Measurements from ENCODE around the gene PNMA1.

Gene PNMA1

GRCh38 chr14:73665130-73665529, 49.1 kb downstream of the PNMA1 start:
- Histone ChIP-seq H3K27me3 (ENCODE audit: control insufficient read depth in 1 of 2, insufficient read depth in 1 of 2, low read length in 2 of 2) (no peaks in the 10 kb centered on the region), H3K14ac (ENCODE audit: low read length in 2 of 2) (no peak overlapping the region), H3K23ac (ENCODE audit: low read length in 2 of 2) (no peak overlapping the region), H2BK5ac (ENCODE audit: low read depth, low read length, poor library complexity, severe bottlenecking) (no peak overlapping the region), H3K9ac (ENCODE audit: low read length) (no peak overlapping the region), H3K27ac (ENCODE audit: low read length, poor library complexity, severe bottlenecking) (no peak overlapping the region), H2AFZ (ENCODE audit: low read depth, low read length) (no peak overlapping the region), H4K8ac (ENCODE audit: low read length) (no peak overlapping the region), H3K18ac (ENCODE audit: low read depth in 1 of 2, low read length in 2 of 2) (no peak overlapping the region), H3K36me3 (ENCODE audit: control insufficient read depth in 1 of 2, insufficient read depth in 2 of 2, low read depth in 1 of 2, low read length in 2 of 2) (peaks cover 0 to 8% of the 10 kb centered on the region in 2 experiments), H3K4ac (ENCODE audit: low read depth in 1 of 2, low read length in 2 of 2) (no peak overlapping the region), H2BK15ac (ENCODE audit: low read depth, poor library complexity, severe bottlenecking) (no peak overlapping the region), H3K9me3 (ENCODE audit: control insufficient read depth, low read length) (no peaks in the 10 kb centered on the region), H2AK5ac (ENCODE audit: low read length, severe bottlenecking) (no peak overlapping the region), H4K91ac (ENCODE audit: low read length) (no peak overlapping the region), H2BK120ac (ENCODE audit: low read depth, low read length) (no peak overlapping the region), H3K79me1 (replicated peaks; ENCODE audit: low read length, poor library complexity, severe bottlenecking) (peaks cover 3% of the 10 kb centered on the region), H2BK12ac (ENCODE audit: low read length in 2 of 2) (no peak overlapping the region), H3K4me2 (ENCODE audit: low read length, poor library complexity, severe bottlenecking) (no peak overlapping the region), H3K4me3 (ENCODE audit: insufficient read depth in 1 of 2, low read depth in 1 of 2, low read length in 2 of 2) (no peak overlapping the region), H3K4me1 (ENCODE audit: control insufficient read depth, insufficient read depth, low read depth, low read length) (no peaks in the 10 kb centered on the region)
- WGBS = 93% methylated on average over 1 of the region's 2 CpGs
- no peak for DNase-seq

DNA sequence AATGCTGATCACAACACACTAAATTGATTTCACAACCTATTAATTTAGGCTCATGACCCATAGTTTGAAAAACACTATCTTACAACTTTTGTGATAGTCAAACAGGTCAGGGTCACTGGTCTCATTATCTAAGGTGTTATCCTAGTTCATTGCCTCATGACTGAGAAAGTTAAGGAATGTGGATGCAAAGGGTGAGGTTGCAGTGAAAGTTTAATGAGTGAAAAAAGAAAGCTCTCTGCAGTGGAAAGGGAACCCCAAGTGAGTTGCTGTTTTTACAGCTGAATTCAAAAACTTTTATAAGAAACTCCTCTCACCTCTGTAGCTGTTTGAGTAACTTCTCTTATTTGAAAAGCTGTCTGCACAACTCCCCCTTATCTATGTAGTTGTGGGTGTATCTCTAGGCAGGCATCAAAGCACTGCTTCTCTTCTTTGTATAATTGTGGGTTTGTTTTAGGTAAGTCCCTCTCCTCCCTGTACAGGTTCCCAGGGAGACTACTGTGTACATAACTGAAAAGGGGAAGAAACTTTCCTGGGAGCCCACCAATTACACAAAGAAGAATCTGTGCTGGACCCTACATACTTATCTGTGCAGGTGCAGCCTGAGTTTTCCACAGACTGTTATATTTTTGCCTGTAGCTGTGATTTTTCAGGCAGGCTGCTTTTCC, 50.5 kb downstream of the PNMA1 start:
- Histone ChIP-seq H2BK12ac (ENCODE audit: low read length in 2 of 2) (no peak overlapping the region), H3K36me3 (ENCODE audit: control insufficient read depth in 1 of 2, insufficient read depth in 2 of 2, low read depth in 1 of 2, low read length in 2 of 2) (peaks cover 3 to 14% of the 10 kb centered on the region in 2 experiments), H2BK120ac (ENCODE audit: low read depth, low read length) (no peak overlapping the region), H2AK5ac (ENCODE audit: low read length, severe bottlenecking) (peak overlapping the region; percentile 37), H3K14ac (ENCODE audit: low read length in 2 of 2) (no peak overlapping the region), H2BK5ac (ENCODE audit: low read depth, low read length, poor library complexity, severe bottlenecking) (no peak overlapping the region), H2BK15ac (ENCODE audit: low read depth, poor library complexity, severe bottlenecking) (no peak overlapping the region), H3K79me1 (replicated peaks; ENCODE audit: low read length, poor library complexity, severe bottlenecking) (peaks cover 4% of the 10 kb centered on the region), H4K91ac (ENCODE audit: low read length) (no peak overlapping the region), H3K27me3 (ENCODE audit: control insufficient read depth in 1 of 2, insufficient read depth in 1 of 2, low read length in 2 of 2) (no peaks in the 10 kb centered on the region), H4K8ac (ENCODE audit: low read length) (no peak overlapping the region), H3K4me3 (ENCODE audit: insufficient read depth in 1 of 2, low read depth in 1 of 2, low read length in 2 of 2) (no peak overlapping the region), H3K9ac (ENCODE audit: low read length) (no peak overlapping the region), H3K18ac (ENCODE audit: low read depth in 1 of 2, low read length in 2 of 2) (no peak overlapping the region), H3K9me3 (ENCODE audit: control insufficient read depth, low read length) (no peaks in the 10 kb centered on the region), H3K4me1 (ENCODE audit: control insufficient read depth, insufficient read depth, low read depth, low read length) (no peaks in the 10 kb centered on the region), H3K27ac (ENCODE audit: low read length, poor library complexity, severe bottlenecking) (peak overlapping the region; percentile 74), H2AFZ (ENCODE audit: low read depth, low read length) (no peak overlapping the region), H3K4me2 (ENCODE audit: low read length, poor library complexity, severe bottlenecking) (peak overlapping the region; percentile 33), H3K4ac (ENCODE audit: low read depth in 1 of 2, low read length in 2 of 2) (no peak overlapping the region), H3K23ac (ENCODE audit: low read length in 2 of 2) (no peak overlapping the region)
- DNase-seq = no peak

- DNase-seq = peak; percentile 93
- Histone ChIP-seq H3K14ac (ENCODE audit: low read length in 2 of 2) (no peak overlapping the region), H2BK5ac (ENCODE audit: low read depth, low read length, poor library complexity, severe bottlenecking) (no peak overlapping the region), H3K27me3 (ENCODE audit: control insufficient read depth in 1 of 2, insufficient read depth in 1 of 2, low read length in 2 of 2) (no peaks in the 10 kb centered on the region), H3K23ac (ENCODE audit: low read length in 2 of 2) (no peak overlapping the region), H2BK15ac (ENCODE audit: low read depth, poor library complexity, severe bottlenecking) (no peak overlapping the region), H3K4me1 (ENCODE audit: control insufficient read depth, insufficient read depth, low read depth, low read length) (no peaks in the 10 kb centered on the region), H3K9me3 (ENCODE audit: control insufficient read depth, low read length) (no peaks in the 10 kb centered on the region), H4K91ac (ENCODE audit: low read length) (no peak overlapping the region), H2AK5ac (ENCODE audit: low read length, severe bottlenecking) (no peak overlapping the region), H3K4ac (ENCODE audit: low read depth in 1 of 2, low read length in 2 of 2) (no peak overlapping the region), H2AFZ (ENCODE audit: low read depth, low read length) (no peak overlapping the region), H3K27ac (ENCODE audit: low read length, poor library complexity, severe bottlenecking) (peak overlapping the region; percentile 72), H3K18ac (ENCODE audit: low read depth in 1 of 2, low read length in 2 of 2) (no peak overlapping the region), H4K8ac (ENCODE audit: low read length) (no peak overlapping the region), H3K36me3 (ENCODE audit: control insufficient read depth in 1 of 2, insufficient read depth in 2 of 2, low read depth in 1 of 2, low read length in 2 of 2) (peaks cover 3 to 14% of the 10 kb centered on the region in 2 experiments), H3K4me3 (ENCODE audit: insufficient read depth in 1 of 2, low read depth in 1 of 2, low read length in 2 of 2) (no peak overlapping the region), H2BK120ac (ENCODE audit: low read depth, low read length) (no peak overlapping the region), H3K9ac (ENCODE audit: low read length) (peak overlapping the region; percentile 3), H3K79me1 (replicated peaks; ENCODE audit: low read length, poor library complexity, severe bottlenecking) (peaks cover 4% of the 10 kb centered on the region), H2BK12ac (ENCODE audit: low read length in 2 of 2) (no peak overlapping the region), H3K4me2 (ENCODE audit: low read length, poor library complexity, severe bottlenecking) (no peak overlapping the region)
- 44% methylated on average over 1 of the region's 1 CpG for WGBS
Measured at GRCh38 chr14:73662487-73662943, 51.7 kb downstream of the PNMA1 start.

GRCh38 chr14:73661872-73662271, 52.3 kb downstream of the PNMA1 start:
- no peak overlapping the region for H3K27ac ChIP-seq (ENCODE audit: low read length, poor library complexity, severe bottlenecking)
- H3K9ac ChIP-seq (ENCODE audit: low read length) = peak overlapping the region; percentile 3
- no peaks in the 10 kb centered on the region for H3K27me3 ChIP-seq (ENCODE audit: control insufficient read depth in 1 of 2, insufficient read depth in 1 of 2, low read length in 2 of 2)
- H3K36me3 ChIP-seq (ENCODE audit: control insufficient read depth in 1 of 2, insufficient read depth in 2 of 2, low read depth in 1 of 2, low read length in 2 of 2) = peaks cover 3 to 14% of the 10 kb centered on the region in 2 experiments
- no CpG with 5 or more reads among the region's 2 CpGs for WGBS
- no peak overlapping the region for H4K8ac ChIP-seq (ENCODE audit: low read length)
- H3K23ac ChIP-seq (ENCODE audit: low read length in 2 of 2) = no peak overlapping the region
- no peak overlapping the region for H2BK120ac ChIP-seq (ENCODE audit: low read depth, low read length)
- no peaks in the 10 kb centered on the region for H3K4me1 ChIP-seq (ENCODE audit: control insufficient read depth, insufficient read depth, low read depth, low read length)
- H3K14ac ChIP-seq (ENCODE audit: low read length in 2 of 2) = no peak overlapping the region
- no peak overlapping the region for H2BK5ac ChIP-seq (ENCODE audit: low read depth, low read length, poor library complexity, severe bottlenecking)
- no peak overlapping the region for H3K4me3 ChIP-seq (ENCODE audit: insufficient read depth in 1 of 2, low read depth in 1 of 2, low read length in 2 of 2)
- no peak overlapping the region for H3K4ac ChIP-seq (ENCODE audit: low read depth in 1 of 2, low read length in 2 of 2)
- no peak overlapping the region for H4K91ac ChIP-seq (ENCODE audit: low read length)
- H3K4me2 ChIP-seq (ENCODE audit: low read length, poor library complexity, severe bottlenecking) = no peak overlapping the region
- no peak overlapping the region for H3K18ac ChIP-seq (ENCODE audit: low read depth in 1 of 2, low read length in 2 of 2)
- no peak overlapping the region for H2AK5ac ChIP-seq (ENCODE audit: low read length, severe bottlenecking)
- H2AFZ ChIP-seq (ENCODE audit: low read depth, low read length) = no peak overlapping the region
- peaks cover 6% of the 10 kb centered on the region for H3K79me1 ChIP-seq (replicated peaks; ENCODE audit: low read length, poor library complexity, severe bottlenecking)
- no peak overlapping the region for H2BK15ac ChIP-seq (ENCODE audit: low read depth, poor library complexity, severe bottlenecking)
- no peak overlapping the region for H2BK12ac ChIP-seq (ENCODE audit: low read length in 2 of 2)
- H3K9me3 ChIP-seq (ENCODE audit: control insufficient read depth, low read length) = no peaks in the 10 kb centered on the region
- DNase-seq = no peak

All from mesenchymal stem cell (in vitro differentiated cells and primary cell).